ENCODE results near the gene IL6R. TPM values are rescaled to one million over a fixed set of nuclear protein-coding genes. Genes with fewer than 3 reads are reported as not detected.
"Not testable (repeated sequence)": the region's sequence is repeated elsewhere in the genome, so short reads cannot be mapped to it uniquely, and the experiment has no call there.

Gene IL6R
- 4.9 and 5.8 TPM in 2 replicates for total RNA-seq (2022)
- Bru-seq, nascent RNA: percentile 42 among the genes with signal in this experiment
- BruChase-seq, experiment 1, labeled RNA remaining after a 2-hour chase: percentile 45 among the genes with signal in this experiment
- percentile 51 among the genes with signal in this experiment for BruChase-seq, experiment 2, labeled RNA remaining after a 6-hour chase
- long read RNA-seq, full-length matches to known transcripts: 1 of 4 reads
- long read RNA-seq, partial matches to known transcripts: 3 of 4 reads
- long read RNA-seq, other reads (novel, unspliced or antisense): 0 of 4 reads

DNA sequence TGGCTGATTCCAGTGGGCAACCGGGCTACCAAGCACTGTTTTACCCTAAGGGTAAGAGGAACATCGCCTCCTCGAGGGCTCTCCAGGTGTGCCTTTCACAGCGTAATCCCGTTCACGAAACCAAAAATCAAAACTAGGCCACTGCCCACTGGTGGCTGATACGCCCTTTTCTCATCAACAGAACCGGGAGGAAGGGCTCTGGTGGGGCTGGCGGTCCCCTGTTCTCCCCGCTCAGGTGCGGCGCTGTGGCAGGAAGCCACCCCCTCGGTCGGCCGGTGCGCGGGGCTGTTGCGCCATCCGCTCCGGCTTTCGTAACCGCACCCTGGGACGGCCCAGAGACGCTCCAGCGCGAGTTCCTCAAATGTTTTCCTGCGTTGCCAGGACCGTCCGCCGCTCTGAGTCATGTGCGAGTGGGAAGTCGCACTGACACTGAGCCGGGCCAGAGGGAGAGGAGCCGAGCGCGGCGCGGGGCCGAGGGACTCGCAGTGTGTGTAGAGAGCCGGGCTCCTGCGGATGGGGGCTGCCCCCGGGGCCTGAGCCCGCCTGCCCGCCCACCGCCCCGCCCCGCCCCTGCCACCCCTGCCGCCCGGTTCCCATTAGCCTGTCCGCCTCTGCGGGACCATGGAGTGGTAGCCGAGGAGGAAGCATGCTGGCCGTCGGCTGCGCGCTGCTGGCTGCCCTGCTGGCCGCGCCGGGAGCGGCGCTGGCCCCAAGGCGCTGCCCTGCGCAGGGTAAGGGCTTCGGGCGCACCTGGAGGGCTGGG, at the start of gene IL6R:
IL6R (plus strand) TSS at position 360 of the 763 bp plus-strand sequence; CDS start at position 647, 287 bp downstream.
- ChIA-PET CTCF (interaction anchor here (0.7 to 1.6 kb wide), 8 partner anchors 10 to 84 kb away, joined by 3 to 9 read pairs (median 4); no protein-coding TSS in a partner anchor), POLR2A (no interaction called here)
- H3K36me3 Mint-ChIP-seq (ENCODE audit: insufficient read depth, unreplicated experiment): no peaks in the 10 kb centered on the region
- H3K36me3 ChIP-seq (ENCODE audit: control insufficient read depth, insufficient read depth, low read length): no peaks in the 10 kb centered on the region
- H3K27ac Mint-ChIP-seq (ENCODE audit: unreplicated experiment): peak within 1 kb of the TSS; percentile 79
- peak in 1 of 2 experiments; percentile 68 for TF ChIP-seq CTCF (IDR thresholded peaks at IDR 0.05; ENCODE audit: insufficient read depth in 1 of 2, low read depth in 1 of 2, low read length in 1 of 2, severe bottlenecking in 1 of 2, unreplicated experiment in 1 of 2)
- no peaks in the 10 kb centered on the region for H3K9me3 Mint-ChIP-seq (ENCODE audit: unreplicated experiment)
- no peaks in the 10 kb centered on the region for H3K4me1 Mint-ChIP-seq (ENCODE audit: low read depth, unreplicated experiment)
- H3K27me3 ChIP-seq (replicated peaks; ENCODE audit: control insufficient read depth, insufficient read depth, low read length): no peaks in the 10 kb centered on the region
- H3K4me3 ChIP-seq (ENCODE audit: low read depth, low read length): peak within 1 kb of the TSS; percentile 61
- peak within 1 kb of the TSS; percentile 85 for H3K4me3 Mint-ChIP-seq (ENCODE audit: unreplicated experiment)
- intact Hi-C loops (cut with micrococcal nuclease; ENCODE audit: unreplicated experiment): loop anchor here (1.0 to 5.0 kb wide), 6 partner anchors 13 to 74 kb away; no protein-coding TSS in a partner anchor
- no peaks in the 10 kb centered on the region for H3K27me3 Mint-ChIP-seq (ENCODE audit: insufficient read depth, unreplicated experiment)
- peaks cover 14% of the 10 kb centered on the region for H3K4me1 ChIP-seq
- H3K9me3 ChIP-seq: no peaks in the 10 kb centered on the region
- no TSS peak for BruUV-seq (replicated peaks)
- DNase-seq: peak; percentile 81 to 87

- no peak overlapping the region for H3K4me3 ChIP-seq (ENCODE audit: low read depth, low read length)
- TF ChIP-seq CTCF (IDR thresholded peaks at IDR 0.05; ENCODE audit: insufficient read depth in 1 of 2, low read depth in 1 of 2, low read length in 1 of 2, severe bottlenecking in 1 of 2, unreplicated experiment in 1 of 2): no peak
- Mint-ChIP-seq H3K9me3 (ENCODE audit: unreplicated experiment) (no peaks in the 10 kb centered on the region), H3K27ac (ENCODE audit: unreplicated experiment) (no peak overlapping the region), H3K27me3 (ENCODE audit: insufficient read depth, unreplicated experiment) (no peaks in the 10 kb centered on the region), H3K4me3 (ENCODE audit: unreplicated experiment) (no peak overlapping the region), H3K4me1 (ENCODE audit: low read depth, unreplicated experiment) (peaks cover 9% of the 10 kb centered on the region), H3K36me3 (ENCODE audit: insufficient read depth, unreplicated experiment) (no peaks in the 10 kb centered on the region)
- no peaks in the 10 kb centered on the region for H3K36me3 ChIP-seq (ENCODE audit: control insufficient read depth, insufficient read depth, low read length)
- no peaks in the 10 kb centered on the region for H3K27me3 ChIP-seq (replicated peaks; ENCODE audit: control insufficient read depth, insufficient read depth, low read length)
- H3K4me1 ChIP-seq: peaks cover 22% of the 10 kb centered on the region
- no peaks in the 10 kb centered on the region for H3K9me3 ChIP-seq
- BruUV-seq (replicated peaks): no TSS peak
- intact Hi-C loops (cut with micrococcal nuclease; ENCODE audit: unreplicated experiment): no loop called here
- no peak for DNase-seq
- ChIA-PET CTCF (no interaction called here), POLR2A (no interaction called here)
These were observed 46.6 kb upstream of the IL6R start for GRCh38 chr1:154358519-154358918.

- no peak for DNase-seq
- Mint-ChIP-seq H3K9me3 (ENCODE audit: unreplicated experiment) (no peaks in the 10 kb centered on the region), H3K4me3 (ENCODE audit: unreplicated experiment) (no peak overlapping the region), H3K4me1 (ENCODE audit: low read depth, unreplicated experiment) (no peaks in the 10 kb centered on the region), H3K27me3 (ENCODE audit: insufficient read depth, unreplicated experiment) (no peaks in the 10 kb centered on the region), H3K36me3 (ENCODE audit: insufficient read depth, unreplicated experiment) (no peaks in the 10 kb centered on the region), H3K27ac (ENCODE audit: unreplicated experiment) (no peak overlapping the region)
- BruUV-seq (replicated peaks): no TSS peak
- intact Hi-C loops (cut with micrococcal nuclease; ENCODE audit: unreplicated experiment): no loop called here
- ChIA-PET CTCF (no interaction called here), POLR2A (no interaction called here)
- no peaks in the 10 kb centered on the region for H3K27me3 ChIP-seq (replicated peaks; ENCODE audit: control insufficient read depth, insufficient read depth, low read length)
- H3K9me3 ChIP-seq: no peaks in the 10 kb centered on the region
- H3K4me3 ChIP-seq (ENCODE audit: low read depth, low read length): no peak overlapping the region
- H3K4me1 ChIP-seq: peaks cover 9% of the 10 kb centered on the region
- H3K36me3 ChIP-seq (ENCODE audit: control insufficient read depth, insufficient read depth, low read length): no peaks in the 10 kb centered on the region
- TF ChIP-seq CTCF (IDR thresholded peaks at IDR 0.05; ENCODE audit: insufficient read depth in 1 of 2, low read depth in 1 of 2, low read length in 1 of 2, severe bottlenecking in 1 of 2, unreplicated experiment in 1 of 2): no peak
These were observed 44.9 kb upstream of the IL6R start for GRCh38 chr1:154360288-154360687.

DNA sequence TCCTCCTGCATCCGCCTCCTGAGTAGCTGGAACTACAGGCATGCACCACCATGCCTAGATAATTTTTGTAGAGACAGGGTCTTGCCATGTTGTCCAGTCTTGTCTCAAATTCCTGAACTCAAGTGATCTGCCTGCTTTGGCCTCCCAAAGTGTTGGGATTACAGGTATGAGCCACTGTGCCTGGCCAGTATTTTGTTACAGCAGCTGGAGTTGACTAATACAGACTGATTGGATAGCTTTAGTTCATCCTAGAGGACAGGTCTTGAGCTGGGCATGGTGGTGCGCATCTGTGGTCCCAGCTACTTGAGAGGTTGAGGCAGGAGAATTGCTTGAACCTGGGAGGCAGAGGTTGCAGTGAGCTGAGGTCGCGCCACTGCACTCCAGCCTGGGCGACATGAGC, 44.3 kb upstream of the IL6R start:
- H3K9me3 ChIP-seq; H3K4me1 ChIP-seq; H3K4me3 Mint-ChIP-seq (ENCODE audit: unreplicated experiment); H3K36me3 ChIP-seq (ENCODE audit: control insufficient read depth, insufficient read depth, low read length); H3K27me3 ChIP-seq (replicated peaks; ENCODE audit: control insufficient read depth, insufficient read depth, low read length); H3K4me3 ChIP-seq (ENCODE audit: low read depth, low read length); H3K4me1 Mint-ChIP-seq (ENCODE audit: low read depth, unreplicated experiment); intact Hi-C loops (cut with micrococcal nuclease; ENCODE audit: unreplicated experiment); BruUV-seq (replicated peaks); DNase-seq; H3K27ac Mint-ChIP-seq (ENCODE audit: unreplicated experiment); H3K27me3 Mint-ChIP-seq (ENCODE audit: insufficient read depth, unreplicated experiment); H3K36me3 Mint-ChIP-seq (ENCODE audit: insufficient read depth, unreplicated experiment); H3K9me3 Mint-ChIP-seq (ENCODE audit: unreplicated experiment); POLR2A ChIA-PET: not testable (repeated sequence)
- CTCF ChIA-PET: interaction anchor here (0.6 kb wide), 1 partner anchor 145 kb away, joined by 4 read pairs; no protein-coding TSS in a partner anchor
